Lower leg skin (tissue), 4 donors: ENCODE results near the gene ODAD2. TPM values are rescaled to one million over a fixed set of nuclear protein-coding genes. Genes with fewer than 3 reads are reported as not detected.

Experiments used
- DNase-seq, 2 donors: peaks; one replicate each; pipeline ENCODE4 v3.0.0-alpha.2; 2019; ENCODE audit warnings: low spot score in 2 of 2
- H3K4me3 ChIP-seq: fragments of 200-600 bp; sonication (generic); 2 replicates; pipeline ENCODE4 v1.5.1; 2017; ENCODE audit warnings: mild to moderate bottlenecking, low read depth; ENCODE audit not compliant: poor library complexity, severe bottlenecking
- POLR2A ChIP-seq, 2 donors: fragments of 450-650 bp; IDR thresholded peaks; one replicate each; pipeline ENCODE4 v1.6.1; 2016 to 2017; ENCODE audit warnings: antibody characterized with exemption in 2 of 2, mild to moderate bottlenecking in 1 of 2, moderate library complexity in 1 of 2
- WGBS, 2 donors: methylation state at CpG; one replicate each; pipeline ENCODE4 v1.1.5; 2018; 5-methylcytosine and 5-hydroxymethylcytosine counted together
- intact Hi-C: fragments of 100-400 bp; cut with DNase I; formaldehyde crosslinking; loops from one replicate; pipeline ENCODE4 v1.15.0; 2023; ENCODE audit warnings: low total_unique reads
- total RNA-seq, 4 donors: library from RNA; depleted of rRNA; stranded (reverse); fragments of >200 nt; gene quantifications; one replicate each; pipeline ENCODE4 v1.1.0, GENCODE V29; 2016
- TF ChIP-seq, protein P1 (sequence below), 3 donors: fragments of 450-650 bp; IDR thresholded peaks; one replicate each; pipeline ENCODE4 v1.5.1; 2016; ENCODE audit warnings: antibody characterized with exemption in 3 of 3, mild to moderate bottlenecking in 3 of 3, moderate library complexity in 2 of 3

ODAD2 gene
- total RNA-seq, 4 donors from 2014 or later: 0.10 TPM; not detected in 3

DNA sequence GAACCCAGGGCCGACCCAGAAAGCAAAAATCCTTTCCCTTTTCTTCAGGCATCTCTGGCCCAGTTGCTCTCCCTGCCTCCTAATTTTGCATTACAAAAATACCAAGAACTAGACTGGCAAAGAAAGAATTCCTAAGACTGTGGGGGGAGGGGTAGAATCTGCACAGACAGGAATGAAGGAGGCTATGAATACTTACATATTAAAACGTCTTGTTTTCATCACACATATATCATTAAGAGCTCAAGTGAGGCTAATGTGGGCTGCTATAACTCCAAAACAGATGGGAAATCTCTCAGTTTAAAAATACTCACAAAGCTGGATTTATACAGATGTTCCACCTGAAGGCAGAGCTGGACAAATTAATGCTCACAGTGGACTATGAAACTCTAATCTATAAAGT, 224.0 kb downstream of the ODAD2 start:
- WGBS, 2 donors: 35% methylated on average over 2 of the region's 2 CpGs
- no peak for TF ChIP-seq POLR2A (IDR thresholded peaks at IDR 0.05)
- TF ChIP-seq, protein P1, sequence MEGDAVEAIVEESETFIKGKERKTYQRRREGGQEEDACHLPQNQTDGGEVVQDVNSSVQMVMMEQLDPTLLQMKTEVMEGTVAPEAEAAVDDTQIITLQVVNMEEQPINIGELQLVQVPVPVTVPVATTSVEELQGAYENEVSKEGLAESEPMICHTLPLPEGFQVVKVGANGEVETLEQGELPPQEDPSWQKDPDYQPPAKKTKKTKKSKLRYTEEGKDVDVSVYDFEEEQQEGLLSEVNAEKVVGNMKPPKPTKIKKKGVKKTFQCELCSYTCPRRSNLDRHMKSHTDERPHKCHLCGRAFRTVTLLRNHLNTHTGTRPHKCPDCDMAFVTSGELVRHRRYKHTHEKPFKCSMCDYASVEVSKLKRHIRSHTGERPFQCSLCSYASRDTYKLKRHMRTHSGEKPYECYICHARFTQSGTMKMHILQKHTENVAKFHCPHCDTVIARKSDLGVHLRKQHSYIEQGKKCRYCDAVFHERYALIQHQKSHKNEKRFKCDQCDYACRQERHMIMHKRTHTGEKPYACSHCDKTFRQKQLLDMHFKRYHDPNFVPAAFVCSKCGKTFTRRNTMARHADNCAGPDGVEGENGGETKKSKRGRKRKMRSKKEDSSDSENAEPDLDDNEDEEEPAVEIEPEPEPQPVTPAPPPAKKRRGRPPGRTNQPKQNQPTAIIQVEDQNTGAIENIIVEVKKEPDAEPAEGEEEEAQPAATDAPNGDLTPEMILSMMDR (IDR thresholded peaks at IDR 0.05): no peak
- intact Hi-C loops: no loop called here

DNA sequence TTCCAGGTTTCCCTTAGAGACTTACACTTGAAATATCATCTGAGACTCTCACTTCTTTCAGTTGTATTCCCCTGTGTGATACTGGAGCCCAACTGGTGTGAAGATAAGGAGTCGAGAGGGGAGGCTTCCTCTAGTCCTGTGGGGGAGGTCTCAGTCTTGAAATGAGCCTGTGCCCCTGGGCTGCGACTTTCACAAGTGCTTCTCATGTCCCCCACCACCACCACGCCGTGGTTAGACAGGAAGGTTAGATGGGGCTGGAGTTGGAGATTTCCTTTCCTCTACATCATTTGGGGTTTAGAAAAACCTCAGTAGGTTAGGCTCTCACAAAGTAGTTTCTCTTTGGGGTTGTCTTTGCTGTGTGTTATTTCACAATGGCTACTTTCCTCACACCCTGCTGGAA, 227.6 kb downstream of the ODAD2 start:
- WGBS, 2 donors: 75 to 87% methylated on average over 4 of the region's 4 CpGs
- TF ChIP-seq, protein P1 (IDR thresholded peaks at IDR 0.05): no peak
- no peak for TF ChIP-seq POLR2A (IDR thresholded peaks at IDR 0.05)
- no peak overlapping the region for H3K4me3 ChIP-seq
- no peak for DNase-seq
- intact Hi-C loops: no loop called here

More for the DNA sequence above, 224.0 kb downstream of the ODAD2 start:
- DNase-seq: no peak
- H3K4me3 ChIP-seq: no peak overlapping the region

DNA sequence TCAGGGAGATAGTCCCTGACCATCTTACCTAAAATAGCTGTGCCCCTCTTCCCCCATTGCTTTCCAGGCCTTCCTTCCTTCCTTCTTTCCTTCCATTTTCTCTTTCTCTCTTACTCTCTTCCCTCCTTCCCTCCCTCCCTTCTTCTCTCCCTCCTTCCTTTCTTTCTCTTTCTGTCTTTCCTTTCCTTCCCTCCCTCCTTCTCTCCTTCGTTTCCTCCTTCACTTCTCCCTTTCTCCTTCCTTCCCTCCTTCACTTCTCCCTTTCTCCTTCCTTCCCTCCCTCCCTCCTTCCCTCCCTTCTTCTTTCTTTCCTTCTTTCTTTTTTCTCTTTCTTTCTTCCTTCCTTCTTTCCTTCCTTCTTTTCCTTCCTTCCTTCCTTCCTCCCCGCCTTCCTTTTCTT, 228.7 kb downstream of the ODAD2 start:
- no peak overlapping the region for H3K4me3 ChIP-seq
- WGBS, 2 donors: 91 to 92% methylated on average over 2 of the region's 2 CpGs
- TF ChIP-seq, protein P1 (IDR thresholded peaks at IDR 0.05): no peak
- no peak for TF ChIP-seq POLR2A (IDR thresholded peaks at IDR 0.05)
- intact Hi-C loops: no loop called here
- no peak for DNase-seq
